CD4-positive, CD25-positive, alpha-beta regulatory T cell (primary cell): ENCODE data around the gene SOCS6. TPM values are rescaled to one million over a fixed set of nuclear protein-coding genes. Genes with fewer than 3 reads are reported as not detected.

Experiments used
- ATAC-seq, 2 donors: fragments of 150-1000 bp; cut with Tn5 transposase; one replicate each; pipeline ENCODE4 v1.10.0; 2021; ENCODE audit warnings: low read depth in 2 of 2, moderate number of reproducible peaks in 2 of 2, moderate library complexity in 1 of 2
- DNase-seq, 3 donors: peaks; one replicate each; pipeline versions ENCODE4 v3.0.0 to v3.0.0-alpha.2; 2012 to 2022; ENCODE audit warnings: mixed read lengths in 1 of 3
- H3K27ac ChIP-seq: one replicate; pipeline ENCODE4 v1.7.0; 2013; ENCODE audit warnings: mild to moderate bottlenecking, low read length; ENCODE audit not compliant: insufficient read depth, poor library complexity, severe bottlenecking
- H3K27me3 ChIP-seq: one replicate; pipeline ENCODE4 v1.7.0; 2013; ENCODE audit warnings: low read length; ENCODE audit not compliant: control insufficient read depth, insufficient read depth
- H3K36me3 ChIP-seq: one replicate; pipeline ENCODE4 v1.7.0; 2013; ENCODE audit warnings: mild to moderate bottlenecking, low read length, moderate library complexity; ENCODE audit not compliant: control insufficient read depth, insufficient read depth
- H3K4me1 ChIP-seq: 2 replicates; pipeline ENCODE4 v1.7.0; 2013; ENCODE audit warnings: mild to moderate bottlenecking, low read length; ENCODE audit not compliant: insufficient read depth, control insufficient read depth, poor library complexity, severe bottlenecking
- H3K4me3 ChIP-seq: one replicate; pipeline ENCODE4 v1.7.0; 2013; ENCODE audit warnings: low read depth, mild to moderate bottlenecking, low read length, moderate library complexity
- H3K9me3 ChIP-seq, 2 experiments: 1 replicate in 1 of 2; 2 replicates in 1 of 2; pipeline ENCODE4 v1.7.0; 2013; ENCODE audit warnings: low read length in 2 of 2, mild to moderate bottlenecking in 1 of 2, moderate library complexity in 1 of 2; ENCODE audit not compliant: control insufficient read depth in 2 of 2
- H3K27ac Mint-ChIP-seq, 3 donors: one replicate each; pipeline ENCODE4 v1.8.0; 2020 to 2022; ENCODE audit warnings: mild to moderate bottlenecking in 3 of 3, mixed read lengths in 3 of 3, moderate library complexity in 2 of 3
- H3K27me3 Mint-ChIP-seq: one replicate; pipeline ENCODE4 v1.8.0; 2022; ENCODE audit warnings: mild to moderate bottlenecking, mixed read lengths
- H3K36me3 Mint-ChIP-seq: one replicate; pipeline ENCODE4 v1.8.0; 2020; ENCODE audit warnings: mixed read lengths
- H3K4me1 Mint-ChIP-seq, 4 donors: one replicate each; pipeline ENCODE4 v1.8.0; 2020 to 2022; ENCODE audit warnings: mixed read lengths in 4 of 4, mild to moderate bottlenecking in 1 of 4
- H3K4me3 Mint-ChIP-seq, 4 donors: one replicate each; pipeline ENCODE4 v1.8.0; 2020 to 2022; ENCODE audit warnings: mild to moderate bottlenecking in 4 of 4, mixed read lengths in 4 of 4, moderate library complexity in 3 of 4
- H3K9me3 Mint-ChIP-seq, 7 donors: one replicate each; pipeline ENCODE4 v1.8.0; 2020 to 2022; ENCODE audit warnings: mixed read lengths in 7 of 7, mild to moderate bottlenecking in 3 of 7, moderate library complexity in 2 of 7
- polyA plus RNA-seq, 4 donors: library from polyadenylated mRNA; unstranded; fragments of 300-500 nt; fragmentation: Illumina TruSeq; gene quantifications; one replicate each; pipeline ENCODE4 v1.2.3, GENCODE V29; 2021
- total RNA-seq: library from RNA; stranded (reverse); gene quantifications from one replicate; pipeline ENCODE4 v1.2.3, GENCODE V29; 2022

The SOCS6 gene
- total and polyA plus RNA-seq, 5 donors from 2014 or later = 0.07 to 0.39 (median 0.26) TPM; not detected in 1

- ATAC-seq (no peak), DNase-seq (no peak)
- Mint-ChIP-seq H3K4me1 (no peaks in the 10 kb centered on the region), H3K27ac (no peak overlapping the region), H3K27me3 (peaks cover 4% of the 10 kb centered on the region), H3K36me3 (no peaks in the 10 kb centered on the region), H3K4me3 (no peak overlapping the region), H3K9me3 (peaks cover 0 to 4% (median 0%) of the 10 kb centered on the region in 7 donors)
- H3K27ac ChIP-seq = no peak overlapping the region
- no peaks in the 10 kb centered on the region for H3K27me3 ChIP-seq
- peaks cover 0 to 2% of the 10 kb centered on the region in 2 experiments for H3K9me3 ChIP-seq
- no peak overlapping the region for H3K4me3 ChIP-seq
- no peaks in the 10 kb centered on the region for H3K4me1 ChIP-seq
- H3K36me3 ChIP-seq = no peaks in the 10 kb centered on the region
Observed at GRCh38 chr18:70314151-70314782, 25.4 kb downstream of the SOCS6 start.

DNA sequence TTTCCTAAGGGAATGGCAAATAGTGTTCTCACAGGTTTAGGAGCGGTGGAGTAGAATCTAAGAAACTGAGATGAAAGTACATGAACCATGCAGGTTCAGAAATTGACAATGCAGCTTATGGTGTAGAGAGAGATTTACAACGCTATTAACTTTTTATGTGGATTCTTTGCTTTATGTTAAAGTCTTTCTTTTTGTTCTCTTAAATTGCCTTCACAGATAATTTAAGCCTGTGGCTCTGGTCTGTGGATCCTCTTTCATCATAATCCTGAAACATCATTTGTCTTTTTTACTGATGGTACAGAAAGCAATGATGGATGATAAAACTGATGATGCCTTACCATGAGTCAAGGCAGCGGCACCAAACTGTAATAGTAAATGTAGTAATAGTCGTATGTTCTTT, 30.3 kb downstream of the SOCS6 start:
- no peak for ATAC-seq
- Mint-ChIP-seq H3K4me3 (no peak overlapping the region), H3K27ac (no peak overlapping the region), H3K4me1 (no peaks in the 10 kb centered on the region), H3K9me3 (peaks cover 0 to 1% (median 0%) of the 10 kb centered on the region in 7 donors), H3K36me3 (no peaks in the 10 kb centered on the region), H3K27me3 (peaks cover 5% of the 10 kb centered on the region)
- Histone ChIP-seq H3K9me3 (no peaks in the 10 kb centered on the region), H3K4me3 (no peak overlapping the region), H3K27ac (no peak overlapping the region), H3K27me3 (no peaks in the 10 kb centered on the region), H3K36me3 (no peaks in the 10 kb centered on the region), H3K4me1 (no peaks in the 10 kb centered on the region)
- DNase-seq = no peak

GRCh38 chr18:70321616-70322015, 32.8 kb downstream of the SOCS6 start:
- Mint-ChIP-seq H3K4me1 (no peaks in the 10 kb centered on the region), H3K27me3 (peaks cover 5% of the 10 kb centered on the region), H3K4me3 (no peak overlapping the region), H3K27ac (no peak overlapping the region), H3K9me3 (peaks cover 0 to 2% (median 0%) of the 10 kb centered on the region in 7 donors), H3K36me3 (no peaks in the 10 kb centered on the region)
- Histone ChIP-seq H3K36me3 (no peaks in the 10 kb centered on the region), H3K4me1 (no peaks in the 10 kb centered on the region), H3K4me3 (no peak overlapping the region), H3K27ac (no peak overlapping the region), H3K27me3 (no peaks in the 10 kb centered on the region), H3K9me3 (no peaks in the 10 kb centered on the region)
- ATAC-seq (no peak), DNase-seq (no peak)

DNA sequence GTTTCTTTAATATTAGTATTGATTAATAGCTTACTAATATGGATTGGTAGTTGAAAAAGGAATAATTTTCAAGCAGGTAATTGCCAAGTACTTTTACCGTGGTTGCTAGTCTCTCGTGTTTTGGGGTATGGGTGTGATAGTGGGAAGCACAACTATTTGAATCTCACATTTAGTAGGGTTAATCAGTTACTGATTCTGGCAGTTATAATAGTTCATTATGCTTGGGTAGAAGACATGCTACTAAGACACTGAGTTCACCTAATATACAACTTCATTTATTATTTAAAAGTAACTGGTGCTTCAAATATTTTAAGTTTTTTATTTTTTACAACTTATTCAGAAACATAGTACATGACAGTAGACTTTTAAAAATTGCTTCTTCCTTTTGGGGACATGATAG, 33.5 kb downstream of the SOCS6 start:
- no peaks in the 10 kb centered on the region for H3K9me3 ChIP-seq
- H3K27me3 ChIP-seq = no peaks in the 10 kb centered on the region
- no peak overlapping the region for H3K4me3 Mint-ChIP-seq
- H3K27me3 Mint-ChIP-seq = peaks cover 5% of the 10 kb centered on the region
- no peaks in the 10 kb centered on the region for H3K4me1 ChIP-seq
- ATAC-seq (no peak), DNase-seq (no peak)
- H3K4me3 ChIP-seq = no peak overlapping the region
- H3K36me3 Mint-ChIP-seq = no peaks in the 10 kb centered on the region
- H3K4me1 Mint-ChIP-seq = no peaks in the 10 kb centered on the region
- H3K9me3 Mint-ChIP-seq = peaks cover 0 to 2% (median 0%) of the 10 kb centered on the region in 7 donors
- H3K27ac ChIP-seq = no peak overlapping the region
- H3K36me3 ChIP-seq = no peaks in the 10 kb centered on the region
- H3K27ac Mint-ChIP-seq = no peak overlapping the region

DNA sequence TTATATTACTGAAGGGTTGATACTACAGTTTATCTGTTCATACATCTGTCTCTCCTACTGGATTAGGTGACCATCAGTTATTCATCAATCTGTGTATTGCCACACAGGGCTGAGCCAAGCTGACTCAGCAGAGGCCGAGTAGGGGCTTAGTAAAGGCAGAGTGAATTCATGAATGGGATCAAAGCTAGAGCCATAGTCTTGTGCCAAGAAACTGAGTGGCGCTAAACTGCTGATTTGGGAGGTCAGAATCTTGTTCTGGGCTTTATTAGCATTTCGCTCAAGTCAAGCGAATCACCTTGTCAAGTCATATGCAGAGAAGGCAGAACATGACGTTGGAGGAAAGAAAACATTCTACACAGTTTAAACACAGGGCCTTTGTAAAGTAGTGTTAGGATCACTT, 34.1 kb downstream of the SOCS6 start:
- Histone ChIP-seq H3K4me3 (no peak overlapping the region), H3K36me3 (no peaks in the 10 kb centered on the region), H3K27me3 (no peaks in the 10 kb centered on the region), H3K27ac (no peak overlapping the region), H3K4me1 (no peaks in the 10 kb centered on the region), H3K9me3 (no peaks in the 10 kb centered on the region)
- H3K36me3 Mint-ChIP-seq = no peaks in the 10 kb centered on the region
- peaks cover 0 to 2% (median 0%) of the 10 kb centered on the region in 7 donors for H3K9me3 Mint-ChIP-seq
- ATAC-seq (no peak), DNase-seq (no peak)
- peaks cover 5% of the 10 kb centered on the region for H3K27me3 Mint-ChIP-seq
- no peaks in the 10 kb centered on the region for H3K4me1 Mint-ChIP-seq
- H3K4me3 Mint-ChIP-seq = no peak overlapping the region
- H3K27ac Mint-ChIP-seq = no peak overlapping the region

GRCh38 chr18:70324897-70325296, 36.1 kb downstream of the SOCS6 start:
- Mint-ChIP-seq H3K4me3 (no peak overlapping the region), H3K9me3 (peaks cover 0 to 2% (median 0%) of the 10 kb centered on the region in 7 donors)
- no peak for ATAC-seq

DNA sequence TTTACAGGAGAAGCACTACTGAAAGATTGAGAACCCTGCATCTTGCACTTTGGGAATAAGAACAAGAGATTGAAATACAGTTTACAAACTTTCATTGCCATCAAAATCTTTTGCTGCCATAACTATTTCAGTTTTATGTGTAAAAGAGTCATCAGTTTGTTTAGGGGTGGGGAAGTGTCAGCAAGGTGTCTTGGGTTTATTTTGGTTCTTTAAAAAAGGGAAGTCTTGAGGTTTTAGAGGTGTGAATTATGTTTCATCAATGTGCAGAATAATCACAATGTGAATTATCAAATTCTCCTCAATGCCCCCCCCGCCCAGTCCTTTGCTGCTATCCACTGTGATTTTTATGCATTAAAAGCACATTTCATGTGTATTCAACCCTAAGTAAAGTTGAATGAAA, 37.4 kb downstream of the SOCS6 start:
- Mint-ChIP-seq H3K27me3 (peaks cover 5% of the 10 kb centered on the region), H3K36me3 (no peaks in the 10 kb centered on the region), H3K27ac (no peak overlapping the region), H3K4me3 (no peak overlapping the region), H3K9me3 (peaks cover 0 to 2% (median 0%) of the 10 kb centered on the region in 7 donors), H3K4me1 (no peaks in the 10 kb centered on the region)
- Histone ChIP-seq H3K4me3 (no peak overlapping the region), H3K36me3 (no peaks in the 10 kb centered on the region), H3K4me1 (no peaks in the 10 kb centered on the region), H3K27me3 (no peaks in the 10 kb centered on the region), H3K27ac (no peak overlapping the region), H3K9me3 (no peaks in the 10 kb centered on the region)
- DNase-seq (no peak), ATAC-seq (no peak)

More at GRCh38 chr18:70324897-70325296, 36.1 kb downstream of the SOCS6 start:
- no peaks in the 10 kb centered on the region for H3K36me3 Mint-ChIP-seq
- Histone ChIP-seq H3K27me3 (no peaks in the 10 kb centered on the region), H3K4me1 (no peaks in the 10 kb centered on the region), H3K36me3 (no peaks in the 10 kb centered on the region), H3K9me3 (no peaks in the 10 kb centered on the region), H3K4me3 (no peak overlapping the region), H3K27ac (no peak overlapping the region)
- H3K27ac Mint-ChIP-seq = no peak overlapping the region
- no peak for DNase-seq
- peaks cover 5% of the 10 kb centered on the region for H3K27me3 Mint-ChIP-seq
- H3K4me1 Mint-ChIP-seq = no peaks in the 10 kb centered on the region

GRCh38 chr18:70328169-70328568, 39.3 kb downstream of the SOCS6 start:
- Mint-ChIP-seq H3K27ac (no peak overlapping the region), H3K9me3 (peaks cover 0 to 3% (median 0%) of the 10 kb centered on the region in 7 donors), H3K27me3 (peaks cover 5% of the 10 kb centered on the region), H3K4me1 (no peaks in the 10 kb centered on the region), H3K4me3 (no peak overlapping the region), H3K36me3 (no peaks in the 10 kb centered on the region)
- DNase-seq = no peak
- Histone ChIP-seq H3K27ac (no peak overlapping the region), H3K36me3 (no peaks in the 10 kb centered on the region), H3K4me1 (no peaks in the 10 kb centered on the region), H3K9me3 (no peaks in the 10 kb centered on the region), H3K27me3 (no peaks in the 10 kb centered on the region), H3K4me3 (no peak overlapping the region)
- no peak for ATAC-seq
